Psoas muscle (tissue), 8 donors: ENCODE measurements around the gene ZMIZ1. TPM values are rescaled to one million over a fixed set of nuclear protein-coding genes. Genes with fewer than 3 reads are reported as not detected.

Source experiments
- ATAC-seq, 4 donors: fragments of 200-7000 bp; cut with Tn5 transposase; one replicate each; pipeline ENCODE4 v1.9.1; 2020; ENCODE audit warnings: moderate library complexity in 3 of 4, mild to moderate bottlenecking in 2 of 4
- DNase-seq, 2 donors: peaks; one replicate each; pipeline ENCODE4 v3.0.0-alpha.2; 2020
- H3K27ac ChIP-seq: fragments of 200-600 bp; one replicate; pipeline ENCODE4 v1.8.0; 2022
- H3K27me3 ChIP-seq, 3 donors: fragments of 200-600 bp in 1 of 3; one replicate each; pipeline versions ENCODE4 v1.6.1 to v1.8.0; 2013 to 2022; ENCODE audit warnings: low read length in 2 of 3, mild to moderate bottlenecking in 2 of 3, moderate library complexity in 1 of 3; ENCODE audit not compliant: insufficient read depth in 3 of 3
- H3K36me3 ChIP-seq, 2 donors: fragments of 200-600 bp in 1 of 2; one replicate each; pipeline versions ENCODE4 v1.6.1 to v1.8.0; 2013 to 2022; ENCODE audit warnings: low read depth in 1 of 2, mild to moderate bottlenecking in 1 of 2, moderate library complexity in 1 of 2; ENCODE audit not compliant: insufficient read depth in 1 of 2
- H3K4me1 ChIP-seq: fragments of 200-600 bp; one replicate; pipeline ENCODE4 v1.8.0; 2022
- H3K4me3 ChIP-seq: fragments of 200-600 bp; one replicate; pipeline ENCODE4 v1.8.0; 2022; ENCODE audit warnings: mild to moderate bottlenecking
- H3K9me3 ChIP-seq: fragments of 200-600 bp; one replicate; pipeline ENCODE4 v1.8.0; 2022
- WGBS, 3 donors: extraction: QIAGEN DNeasy Blood & Tissue Kit; methylation state at CpG; one replicate each; pipeline versions ENCODE4 v1.1.6 to v1.1.7; 2013; 5-methylcytosine and 5-hydroxymethylcytosine counted together
- intact Hi-C, 2 donors: fragments of 100-400 bp; cut with DNase I; formaldehyde crosslinking; loops; one replicate each; pipeline versions ENCODE4 v1.11.0 to v1.14.2; 2022
- polyA plus RNA-seq, 3 donors: library from polyadenylated mRNA; stranded (reverse); fragments of 200-250 nt; gene quantifications; one replicate each; pipeline ENCODE4 v1.2.3, GENCODE V29; 2013
- total RNA-seq, 4 donors: library from RNA; stranded (reverse); fragmentation: NEBNext Ultra II Directional in 2 of 4; extraction: Animal tissue kit (Norgen Biotek cat#: 25700) in 2 of 4; gene quantifications; one replicate each; pipeline versions ENCODE4 v1.2.1 to v1.2.4, GENCODE V29; 2021 to 2023
- TF ChIP-seq, protein P1 (sequence below): fragments of 200-600 bp; IDR thresholded peaks from one replicate; pipeline ENCODE4 v1.8.0; 2022; ENCODE audit warnings: antibody characterized with exemption
- donor health status: healthy with polysubstance abuse.
- donor health status: DM: no; HTN: no; CAD: no; lungs with moderate emphysema.
- donor health status: Bipolar disorder and iron deficiency.
- donor health status: healthy.
- donor health status: DM: yes; HTN: yes; CAD: no.
- donor health status: DM: no; HTN: no; CAD: no.
- donor health status: DM: no; HTN: no; CAD: no.
- donor health status: DM: yes; HTN: yes; CAD: no.

Gene ZMIZ1
- total and polyA plus RNA-seq, 7 donors: 10.4 to 37.6 (median 30.0) TPM

DNA sequence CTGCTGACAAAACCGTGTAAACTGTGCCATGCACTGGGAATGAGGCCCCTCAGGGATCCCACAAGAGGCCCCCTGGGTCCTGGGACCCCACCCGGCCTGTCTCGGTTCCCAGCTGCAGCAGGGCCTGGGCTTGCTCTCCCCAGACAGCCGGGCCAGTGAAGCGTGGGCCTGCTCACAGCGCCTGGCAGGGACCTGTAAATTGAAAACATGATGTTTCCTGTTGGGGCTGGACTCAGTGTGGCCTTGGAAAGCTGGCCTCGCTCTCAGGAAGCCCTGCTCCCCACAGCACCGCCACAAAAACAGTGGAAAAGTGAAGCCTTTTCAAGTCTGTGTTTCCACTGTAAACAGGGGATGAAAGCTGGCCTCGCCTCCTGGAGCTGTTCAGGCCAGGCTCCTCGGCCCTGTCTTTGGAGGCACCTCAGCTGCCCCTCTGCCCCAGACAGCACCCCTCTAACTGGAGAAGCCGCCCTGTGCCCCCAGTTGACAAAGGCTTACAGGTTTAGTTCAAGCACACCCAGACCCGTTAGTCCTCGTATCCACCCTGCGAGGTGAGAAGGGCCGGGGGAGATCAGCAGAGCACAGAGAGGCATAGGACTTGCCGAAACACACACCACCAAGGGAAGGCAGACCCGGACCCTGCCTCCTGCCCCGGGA, 108.3 kb downstream of the ZMIZ1 start:
- H3K9me3 ChIP-seq: no peaks in the 10 kb centered on the region
- DNase-seq (no peak), ATAC-seq (peak in 2 of 4 donors; percentile 31 to 32)
- TF ChIP-seq, protein P1, sequence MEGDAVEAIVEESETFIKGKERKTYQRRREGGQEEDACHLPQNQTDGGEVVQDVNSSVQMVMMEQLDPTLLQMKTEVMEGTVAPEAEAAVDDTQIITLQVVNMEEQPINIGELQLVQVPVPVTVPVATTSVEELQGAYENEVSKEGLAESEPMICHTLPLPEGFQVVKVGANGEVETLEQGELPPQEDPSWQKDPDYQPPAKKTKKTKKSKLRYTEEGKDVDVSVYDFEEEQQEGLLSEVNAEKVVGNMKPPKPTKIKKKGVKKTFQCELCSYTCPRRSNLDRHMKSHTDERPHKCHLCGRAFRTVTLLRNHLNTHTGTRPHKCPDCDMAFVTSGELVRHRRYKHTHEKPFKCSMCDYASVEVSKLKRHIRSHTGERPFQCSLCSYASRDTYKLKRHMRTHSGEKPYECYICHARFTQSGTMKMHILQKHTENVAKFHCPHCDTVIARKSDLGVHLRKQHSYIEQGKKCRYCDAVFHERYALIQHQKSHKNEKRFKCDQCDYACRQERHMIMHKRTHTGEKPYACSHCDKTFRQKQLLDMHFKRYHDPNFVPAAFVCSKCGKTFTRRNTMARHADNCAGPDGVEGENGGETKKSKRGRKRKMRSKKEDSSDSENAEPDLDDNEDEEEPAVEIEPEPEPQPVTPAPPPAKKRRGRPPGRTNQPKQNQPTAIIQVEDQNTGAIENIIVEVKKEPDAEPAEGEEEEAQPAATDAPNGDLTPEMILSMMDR: no peak
- no peak overlapping the region for H3K4me3 ChIP-seq
- intact Hi-C loops: no loop called here
- H3K36me3 ChIP-seq: peaks cover 0 to 6% of the 10 kb centered on the region in 2 donors
- peak overlapping the region; percentile 41 for H3K27ac ChIP-seq
- WGBS, 3 donors: 60 to 74% (median 64%) methylated on average over 18 of the region's 18 CpGs
- no peaks in the 10 kb centered on the region for H3K27me3 ChIP-seq
- peaks cover 34% of the 10 kb centered on the region for H3K4me1 ChIP-seq

DNA sequence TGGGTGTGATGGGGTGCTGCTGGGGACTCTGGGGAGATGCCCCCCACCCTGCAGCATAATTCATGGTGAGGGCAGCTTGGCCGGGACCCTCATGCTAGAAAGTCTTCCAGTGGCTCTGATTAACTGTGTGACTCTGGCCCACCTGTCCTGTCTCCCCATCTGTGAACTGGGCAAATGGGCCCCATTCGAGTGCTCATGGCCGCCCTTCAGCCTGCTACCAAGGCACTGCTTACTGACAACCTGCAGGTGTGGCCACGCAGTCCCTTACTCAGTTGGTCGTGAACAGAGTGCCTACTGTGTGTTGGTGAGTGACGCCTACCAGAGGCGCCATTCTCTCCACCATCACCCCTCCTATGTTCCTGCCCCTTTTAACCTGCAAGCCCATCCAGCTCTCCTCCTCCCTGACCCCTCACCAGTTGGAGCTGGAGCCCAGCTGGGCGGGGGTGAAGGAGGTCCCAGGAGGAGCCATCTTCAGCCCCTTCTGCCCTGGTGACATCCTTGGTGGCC, 109.4 kb downstream of the ZMIZ1 start:
- peaks cover 38% of the 10 kb centered on the region for H3K4me1 ChIP-seq
- no peak overlapping the region for H3K27ac ChIP-seq
- ATAC-seq: no peak
- intact Hi-C loops: no loop called here
- no peak overlapping the region for H3K4me3 ChIP-seq
- WGBS, 3 donors: 91 to 93% (median 92%) methylated on average over 8 of the region's 8 CpGs
- TF ChIP-seq, protein P1: no peak
- peaks cover 0 to 12% of the 10 kb centered on the region in 2 donors for H3K36me3 ChIP-seq
- DNase-seq: no peak
- no peaks in the 10 kb centered on the region for H3K27me3 ChIP-seq
- H3K9me3 ChIP-seq: no peaks in the 10 kb centered on the region

- Histone ChIP-seq H3K9me3 (no peaks in the 10 kb centered on the region), H3K4me3 (no peak overlapping the region), H3K27ac (no peak overlapping the region), H3K36me3 (peaks cover 0 to 12% of the 10 kb centered on the region in 2 donors), H3K27me3 (no peaks in the 10 kb centered on the region), H3K4me1 (peaks cover 44% of the 10 kb centered on the region)
- WGBS, 3 donors: 52 to 61% (median 54%) methylated on average over 9 of the region's 9 CpGs
- ATAC-seq (peak in 2 of 4 donors; percentile 11 to 18), DNase-seq (peak in 1 of 2 donors; percentile 68)
- TF ChIP-seq, protein P1: no peak
- intact Hi-C loops: no loop called here
These were observed 109.9 kb downstream of the ZMIZ1 start for GRCh38 chr10:79178614-79179163.

GRCh38 chr10:79179164-79179956, 110.6 kb downstream of the ZMIZ1 start:
- peaks cover 0 to 12% of the 10 kb centered on the region in 2 donors for H3K36me3 ChIP-seq
- no peak overlapping the region for H3K27ac ChIP-seq
- WGBS, 3 donors: 77 to 92% (median 77%) methylated on average over 6 to 7 of the region's 7 CpGs
- H3K4me1 ChIP-seq: peaks cover 50% of the 10 kb centered on the region
- intact Hi-C loops: no loop called here
- ATAC-seq (no peak), DNase-seq (no peak)
- no peaks in the 10 kb centered on the region for H3K27me3 ChIP-seq
- TF ChIP-seq, protein P1: no peak
- no peak overlapping the region for H3K4me3 ChIP-seq
- H3K9me3 ChIP-seq: no peaks in the 10 kb centered on the region
